A673 (cell line): ENCODE results near the gene SPIRE2. TPM values are rescaled to one million over a fixed set of nuclear protein-coding genes. Genes with fewer than 3 reads are reported as not detected.

ENCODE experiments used
- BruUV-seq: library from RNA; stranded (reverse); fragments of 400-500 nt; replicated peaks from 2 replicates; lab custom pipeline; 2021; lab: Mats Ljungman, UMichigan
- CTCF ChIA-PET: fragments of 300-600 bp; sonication (Branson Sonifier 250); formaldehyde crosslinking; loops from one replicate; lab custom pipeline; 2022; ENCODE audit warnings: antibody characterized with exemption; lab: Charles Lee
- POLR2A ChIA-PET: fragments of 300-600 bp; sonication (Branson Sonifier 250); formaldehyde crosslinking; loops from one replicate; lab custom pipeline; 2022; ENCODE audit warnings: antibody characterized with exemption; ENCODE audit not compliant: low non-redundant PET; lab: Charles Lee
- DNase-seq: peaks from one replicate; pipeline ENCODE4 v3.0.0-alpha.2; 2015; ENCODE audit warnings: low spot score
- H3K27ac ChIP-seq: fragments of 200-600 bp; sonication (generic); 2 replicates; pipeline ENCODE4 v1.5.1; 2016; ENCODE audit warnings: mixed run types, low read depth, mild to moderate bottlenecking, mixed read lengths, antibody characterized with exemption, low read length; ENCODE audit not compliant: poor library complexity, severe bottlenecking
- H3K27me3 ChIP-seq: fragments of 200-600 bp; sonication (generic); replicated peaks from 2 replicates; pipeline ENCODE4 v1.6.1; 2017; ENCODE audit warnings: mixed run types, low read depth, mild to moderate bottlenecking, mixed read lengths, antibody characterized with exemption, low read length; ENCODE audit not compliant: insufficient read depth, poor library complexity
- H3K36me3 ChIP-seq: fragments of 200-600 bp; sonication (generic); 2 replicates; pipeline ENCODE4 v1.6.1; 2016; ENCODE audit warnings: mixed run types, mild to moderate bottlenecking, mixed read lengths, antibody characterized with exemption, low read length; ENCODE audit not compliant: insufficient read depth, poor library complexity, severe bottlenecking
- H3K4me1 ChIP-seq: fragments of 200-600 bp; sonication (generic); 2 replicates; pipeline ENCODE4 v1.6.1; 2017; ENCODE audit warnings: mixed run types, mild to moderate bottlenecking, mixed read lengths, antibody characterized with exemption, low read length; ENCODE audit not compliant: insufficient read depth, poor library complexity, severe bottlenecking
- H3K4me3 ChIP-seq: fragments of 200-600 bp; sonication (generic); 2 replicates; pipeline ENCODE4 v1.5.1; 2016; ENCODE audit warnings: low read depth, mixed run types, mild to moderate bottlenecking, mixed read lengths, low read length; ENCODE audit not compliant: poor library complexity, severe bottlenecking
- H3K9me3 ChIP-seq: fragments of 200-600 bp; sonication (generic); 2 replicates; pipeline ENCODE4 v1.6.1; 2016; ENCODE audit warnings: mixed run types, low read depth, mild to moderate bottlenecking, mixed read lengths, antibody characterized with exemption, low read length; ENCODE audit not compliant: poor library complexity, severe bottlenecking
- CTCF ChIP-seq: fragments of 300-800, 200-600 bp; sonication (generic); conservative IDR thresholded peaks from 2 replicates; pipeline ENCODE4 v1.5.1; 2017; ENCODE audit warnings: low read depth, mild to moderate bottlenecking, antibody characterized with exemption, low read length, moderate library complexity, mixed read lengths
- EZH2 ChIP-seq: fragments of 200-600 bp; sonication (generic); IDR thresholded peaks from 2 replicates; pipeline ENCODE4 v1.6.1; 2017; ENCODE audit warnings: borderline replicate concordance, low read depth, mild to moderate bottlenecking, mixed read lengths, antibody characterized with exemption, low read length; ENCODE audit not compliant: poor library complexity, severe bottlenecking
- intact Hi-C: fragments of 100-400 bp; cut with micrococcal nuclease; formaldehyde crosslinking; loops from one replicate; pipeline ENCODE4 v1.10.0; 2022; ENCODE audit not compliant: unreplicated experiment
- total RNA-seq: library from RNA; stranded (reverse); gene quantifications from 2 replicates; pipeline ENCODE4 v1.2.3, GENCODE V29; 2021

Gene SPIRE2
- total RNA-seq, 1 experiment from 2014 or later: 18.9 TPM

- Histone ChIP-seq H3K36me3 (peaks cover 75% of the 10 kb centered on the region), H3K4me3 (no peak overlapping the region), H3K27me3 (no peaks in the 10 kb centered on the region), H3K4me1 (no peaks in the 10 kb centered on the region), H3K9me3 (no peaks in the 10 kb centered on the region), H3K27ac (no peak overlapping the region)
- no peak for DNase-seq
- intact Hi-C loops: no loop called here
- no TSS peak for BruUV-seq
- ChIA-PET POLR2A (interaction anchor here (0.6 kb wide), 1 partner anchor 85 kb away, joined by 3 read pairs; no protein-coding TSS in a partner anchor), CTCF (no interaction called here)
- TF ChIP-seq EZH2: no peak
- no peak for TF ChIP-seq CTCF
These were observed 42.6 kb upstream of the SPIRE2 start for GRCh38 chr16:89785523-89786155.

GRCh38 chr16:89786474-89787364 lies 41.6 kb upstream of the SPIRE2 start:
- intact Hi-C loops: no loop called here
- POLR2A ChIA-PET: no interaction called here
- DNase-seq: no peak
- peaks cover 81% of the 10 kb centered on the region for H3K36me3 ChIP-seq
- BruUV-seq: no TSS peak
- H3K9me3 ChIP-seq: no peaks in the 10 kb centered on the region
- CTCF ChIA-PET: interaction anchor here (0.6 kb wide), 1 partner anchor 123 kb away, joined by 6 read pairs; no protein-coding TSS in a partner anchor
- H3K27ac ChIP-seq: no peak overlapping the region
- no peak overlapping the region for H3K4me3 ChIP-seq
- no peaks in the 10 kb centered on the region for H3K4me1 ChIP-seq
- H3K27me3 ChIP-seq: no peaks in the 10 kb centered on the region
- no peak for TF ChIP-seq CTCF

- Histone ChIP-seq H3K27me3 (no peaks in the 10 kb centered on the region), H3K27ac (no peak overlapping the region), H3K4me1 (no peaks in the 10 kb centered on the region), H3K36me3 (peaks cover 86% of the 10 kb centered on the region), H3K9me3 (no peaks in the 10 kb centered on the region), H3K4me3 (no peak overlapping the region)
- intact Hi-C loops: no loop called here
- no TSS peak for BruUV-seq
- DNase-seq: no peak
- POLR2A ChIA-PET: no interaction called here
- TF ChIP-seq EZH2 (no peak), CTCF (no peak)
- CTCF ChIA-PET: interaction anchor here (0.6 kb wide), 1 partner anchor 122 kb away, joined by 6 read pairs; no protein-coding TSS in a partner anchor
These were observed 40.9 kb upstream of the SPIRE2 start for GRCh38 chr16:89787365-89787805.
